GM18873 (cell line): Measurements from ENCODE around the gene TPRG1L.

Source experiments
- ATAC-seq: cut with Tn5 transposase; IDR thresholded peaks from one replicate; pipeline ENCODE4 v1.9.1; 2021; ENCODE audit warnings: mild to moderate bottlenecking, moderate library complexity, moderate number of reproducible peaks; ENCODE audit not compliant: unreplicated experiment, low FRiP score

The TPRG1L gene

DNA sequence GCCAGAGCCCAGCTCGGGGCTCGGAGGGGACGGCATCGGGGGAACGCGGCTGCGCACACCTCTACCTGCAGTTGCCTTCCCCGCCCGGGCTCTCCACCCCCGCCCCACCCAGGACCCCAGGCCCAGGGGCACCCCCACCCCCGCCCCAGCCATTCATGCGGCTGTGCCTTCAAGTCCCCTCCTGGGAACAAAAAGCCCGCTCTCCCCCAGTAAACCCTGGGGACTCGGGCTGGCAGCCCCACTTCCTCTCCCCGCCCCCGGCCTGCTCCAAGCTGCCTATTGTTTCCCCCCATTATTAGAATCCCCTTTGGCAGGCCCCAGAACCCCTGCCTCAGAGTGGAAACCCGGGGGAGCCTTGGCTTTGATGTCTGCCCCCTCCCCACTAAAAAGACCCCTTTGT, 31.5 kb upstream of the TPRG1L start:
- ATAC-seq = no peak

DNA sequence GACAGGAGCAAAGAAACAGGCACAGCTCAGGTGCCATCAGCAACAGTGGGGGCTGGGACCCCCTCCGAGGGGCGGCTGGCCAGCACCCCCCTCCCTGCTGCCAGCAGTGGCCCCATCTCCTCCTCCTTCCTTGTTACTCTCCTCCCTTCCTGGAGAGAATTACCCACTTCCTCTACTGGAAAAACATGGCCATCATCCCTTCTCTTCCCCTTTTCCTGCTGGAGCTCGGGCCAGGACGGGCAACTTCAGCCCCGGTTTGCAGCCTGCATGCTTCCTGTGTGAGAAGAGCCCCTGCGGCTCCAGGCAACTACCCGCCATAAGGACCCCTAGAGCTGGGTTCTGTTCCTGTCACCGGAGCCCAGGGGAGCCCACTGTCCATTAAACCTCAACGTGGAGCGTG, 31.1 kb upstream of the TPRG1L start:
- no peak for ATAC-seq

DNA sequence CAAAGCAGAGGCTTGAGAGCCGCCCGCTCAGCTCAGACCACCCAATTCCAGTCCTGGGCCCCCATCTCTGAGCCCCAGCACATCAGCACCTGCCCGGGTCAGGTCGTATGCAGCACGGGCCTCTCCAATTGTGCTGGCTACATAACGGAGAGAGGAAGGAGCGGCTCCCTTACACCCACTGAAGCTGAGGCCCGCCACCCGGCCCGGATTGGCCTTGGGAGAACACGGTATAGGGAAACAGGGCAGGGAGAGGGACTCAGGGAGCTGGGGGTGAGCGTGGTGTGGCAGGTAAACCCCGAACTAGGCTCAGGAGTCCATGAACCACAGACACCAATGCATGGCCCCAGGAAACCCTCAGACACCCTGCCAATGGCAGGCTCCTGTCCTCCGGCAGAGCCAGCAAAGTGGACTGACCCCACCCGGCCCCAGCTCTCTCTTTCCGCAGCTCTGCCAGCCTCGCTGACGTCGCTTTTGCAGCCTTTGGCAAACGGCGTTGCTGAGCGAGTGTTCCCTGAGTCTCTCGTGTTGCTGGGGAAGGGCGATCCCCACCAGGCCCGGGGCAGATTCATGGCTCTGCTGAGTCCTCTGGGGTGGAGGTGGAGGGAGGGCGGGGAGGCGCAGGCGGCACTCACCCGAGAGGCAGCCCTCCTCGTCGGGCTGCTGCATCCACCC, 30.0 kb upstream of the TPRG1L start:
- ATAC-seq = no peak

- no peak for ATAC-seq
These were observed 28.9 kb upstream of the TPRG1L start for GRCh38 chr1:3595949-3596348.

DNA sequence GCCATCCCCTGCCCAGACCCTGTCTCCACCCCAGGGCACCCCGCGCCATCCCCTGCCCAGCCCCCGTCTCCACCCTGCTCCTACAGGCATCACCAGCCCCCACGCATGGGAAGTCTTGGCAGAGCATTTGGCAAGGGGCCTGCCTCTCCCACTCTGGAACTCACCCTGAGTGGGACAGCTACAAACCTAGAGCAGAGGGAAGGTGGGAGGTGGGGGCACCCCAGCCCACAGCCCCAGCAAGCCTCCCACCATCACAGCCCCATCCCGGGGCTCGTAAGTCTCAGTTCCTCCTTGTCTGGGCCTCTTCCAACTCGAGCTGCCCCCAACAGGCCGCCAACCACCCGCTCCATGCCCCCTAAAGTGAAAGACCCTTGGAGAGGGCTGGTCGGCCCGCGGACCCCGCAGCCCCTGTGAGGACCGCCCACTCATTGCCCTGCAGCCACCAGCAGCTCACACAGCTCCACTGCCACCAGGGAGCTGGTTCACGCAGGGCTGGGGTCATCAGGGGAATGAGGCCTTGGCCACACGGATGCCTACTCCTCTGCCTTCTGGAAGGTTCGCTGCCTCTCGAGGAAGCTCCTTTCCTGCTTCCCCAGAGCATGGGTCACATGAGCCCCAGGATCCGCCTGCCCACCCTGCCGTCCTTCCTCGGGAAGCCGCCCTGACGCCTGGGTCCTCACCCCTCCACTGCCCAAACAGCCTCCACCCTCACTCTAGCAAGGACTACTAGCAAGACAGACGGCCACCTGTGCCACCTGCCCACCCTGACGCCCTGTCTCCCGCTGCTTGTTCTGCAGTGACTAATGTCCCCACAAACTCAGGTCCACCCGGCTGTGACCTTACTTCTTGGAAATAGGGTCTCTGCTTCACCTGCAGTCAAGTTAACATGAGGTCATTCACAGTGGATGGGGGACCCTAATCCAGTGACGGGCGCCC, 27.9 kb upstream of the TPRG1L start:
- no peak for ATAC-seq

DNA sequence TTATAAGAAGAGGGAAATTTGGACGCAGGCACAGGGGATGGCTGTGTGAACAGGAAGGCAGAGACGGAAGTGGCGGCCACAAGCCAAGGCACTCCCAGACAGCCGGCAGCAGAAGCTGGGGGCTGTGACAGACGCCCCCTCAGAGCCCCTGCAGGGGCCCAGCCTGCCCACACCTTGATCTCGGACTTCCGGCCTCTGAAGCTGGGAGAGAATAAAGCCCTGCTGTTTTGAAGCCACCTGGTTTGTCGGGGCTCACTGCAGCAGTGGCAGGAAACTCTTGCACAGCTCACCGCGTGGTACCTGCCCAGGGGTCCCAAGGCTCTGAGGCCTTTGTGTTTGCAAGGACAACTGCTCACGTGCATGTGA, 27.2 kb upstream of the TPRG1L start:
- ATAC-seq = no peak

- no peak for ATAC-seq
These were observed 26.7 kb upstream of the TPRG1L start for GRCh38 chr1:3598051-3598491.

DNA sequence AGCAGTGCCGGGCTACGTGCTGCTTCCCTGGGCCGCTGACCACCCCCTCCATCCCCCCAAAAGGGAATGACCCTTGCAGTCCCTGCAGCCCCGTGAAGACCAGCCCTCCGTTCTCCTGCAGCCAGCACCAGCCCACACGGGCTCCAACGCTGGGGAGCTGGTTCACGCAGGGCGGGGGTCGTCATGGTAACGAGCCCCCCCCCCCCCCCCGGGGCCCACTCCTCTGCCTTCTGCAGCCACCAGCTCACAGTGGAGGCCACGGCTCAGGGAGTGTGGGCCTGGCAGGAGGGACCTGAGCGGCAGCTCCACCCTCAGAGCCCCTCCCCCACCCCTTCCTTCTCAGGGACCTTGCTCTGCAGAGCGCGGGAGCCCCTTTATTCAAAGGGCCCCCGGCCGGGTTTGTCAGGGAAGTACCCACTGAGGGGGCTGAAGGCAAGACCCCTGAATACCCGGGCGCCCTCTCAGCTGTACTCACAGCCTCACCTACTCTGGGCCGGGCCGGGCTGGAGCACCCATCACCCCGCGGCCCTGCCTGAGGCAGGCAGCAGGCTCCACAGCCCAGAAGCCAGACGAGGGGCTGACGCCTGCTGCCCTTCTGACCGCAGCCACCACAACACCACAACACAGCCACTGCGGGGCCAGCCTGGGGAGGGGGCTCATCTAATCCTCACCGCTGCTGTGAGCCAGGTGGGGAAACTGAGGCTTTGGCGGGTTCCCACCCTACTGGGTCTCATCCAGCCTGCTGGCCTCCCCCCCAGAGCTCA, 26.1 kb upstream of the TPRG1L start:
- ATAC-seq = no peak

DNA sequence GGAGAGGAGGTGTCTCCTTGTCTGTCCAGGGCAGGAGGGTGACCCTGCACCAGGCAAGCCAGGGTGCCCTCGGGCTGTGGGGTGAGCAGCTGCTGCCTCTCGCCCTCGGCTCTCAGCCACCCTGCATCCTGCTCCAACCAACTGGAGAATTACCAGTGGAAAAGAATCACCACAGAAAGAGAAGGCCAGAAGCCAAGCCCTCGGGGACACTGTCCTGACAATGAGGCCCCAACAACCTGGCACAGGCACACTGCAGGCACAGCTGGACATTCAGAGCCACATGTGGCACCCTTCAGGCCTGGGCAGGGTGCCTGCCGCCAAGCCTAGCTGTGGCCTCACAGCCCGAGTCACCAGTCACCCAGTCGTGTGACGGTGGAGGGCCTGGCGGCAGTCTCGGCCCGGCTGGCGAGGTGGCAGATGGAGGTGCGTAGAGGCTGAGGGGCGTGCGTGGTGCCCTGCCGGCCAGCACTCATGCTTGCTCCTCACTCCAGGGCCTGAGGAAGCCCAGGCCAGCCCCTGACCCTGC, 25.5 kb upstream of the TPRG1L start:
- no peak for ATAC-seq

DNA sequence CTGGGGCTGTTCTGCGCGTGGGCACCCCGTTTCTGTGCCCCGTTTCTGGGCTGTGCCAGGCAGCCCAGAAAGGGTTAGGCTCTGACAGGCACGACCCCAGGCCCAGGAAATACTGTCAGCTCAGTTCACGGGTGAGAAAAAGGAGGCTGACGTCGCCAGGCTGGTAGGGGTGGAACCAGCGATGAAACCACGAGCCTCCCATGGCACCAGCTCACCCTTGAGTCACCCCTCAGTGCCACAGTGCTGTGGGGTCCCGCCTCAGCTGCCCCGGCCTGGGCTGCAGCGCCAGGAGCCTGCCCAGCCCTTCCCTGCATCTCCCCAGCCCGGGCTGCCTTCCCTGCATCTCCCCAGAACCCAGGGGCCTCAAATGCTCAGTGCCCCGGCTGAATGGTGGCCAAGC, 25.0 kb upstream of the TPRG1L start:
- ATAC-seq = no peak

DNA sequence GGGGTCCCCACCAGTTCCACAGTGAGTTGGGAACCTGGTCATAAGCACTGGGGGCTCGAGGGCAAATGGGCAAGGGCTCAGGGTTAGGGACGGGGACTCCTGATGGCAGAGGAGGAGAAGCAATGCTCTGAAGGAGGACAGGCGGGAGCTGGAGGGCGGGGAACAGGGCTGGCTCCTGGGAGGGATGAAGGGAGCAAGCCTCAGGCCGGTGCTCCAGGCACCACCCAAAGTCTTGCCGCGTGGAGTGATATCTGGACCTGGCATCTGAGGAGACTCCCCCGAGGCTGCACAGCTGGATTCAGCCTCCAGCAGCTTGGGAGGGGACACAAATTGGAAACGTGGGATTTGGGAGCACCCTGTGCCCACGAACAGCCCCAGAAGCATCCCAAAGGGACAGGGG, 24.5 kb upstream of the TPRG1L start:
- ATAC-seq = no peak

DNA sequence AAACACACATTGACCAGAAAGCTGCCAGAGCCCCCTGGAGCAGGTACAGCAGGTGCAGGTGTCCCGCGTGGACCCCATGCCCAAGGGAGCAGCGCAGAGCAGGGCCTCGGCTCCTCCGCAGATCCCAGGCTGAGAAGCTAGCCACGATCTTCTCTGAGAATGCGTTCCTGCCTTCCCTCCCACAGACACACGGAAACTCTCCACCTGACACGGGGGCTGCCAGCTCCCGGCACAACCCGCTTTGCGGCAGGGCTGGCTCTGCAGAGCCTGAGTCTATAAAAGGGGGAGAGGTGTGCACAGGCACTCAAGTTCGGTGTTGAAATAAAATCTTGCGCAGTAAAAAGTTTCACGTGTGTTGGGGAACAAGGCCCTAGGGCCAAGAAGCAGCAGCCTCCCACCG, 23.1 kb upstream of the TPRG1L start:
- ATAC-seq = no peak

DNA sequence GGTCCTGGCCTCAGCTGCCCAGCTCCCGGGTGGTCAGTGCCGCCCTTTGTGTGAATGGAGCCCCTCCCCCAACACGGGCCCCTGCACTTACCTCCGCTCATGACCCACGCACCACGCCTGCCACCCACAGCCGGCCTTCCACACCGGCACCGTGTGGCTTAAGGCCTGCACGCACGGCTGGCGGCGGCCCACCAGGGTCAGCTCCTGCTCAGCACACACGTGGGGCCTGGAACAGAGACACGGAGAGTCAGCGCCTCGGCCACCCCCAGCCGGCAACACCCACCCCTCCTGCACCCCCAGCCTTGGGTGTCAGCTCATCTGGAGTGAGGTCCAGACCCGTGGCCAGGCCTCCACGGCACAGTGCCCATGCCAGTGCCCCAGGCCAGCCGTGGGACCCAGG, 22.4 kb upstream of the TPRG1L start:
- no peak for ATAC-seq

DNA sequence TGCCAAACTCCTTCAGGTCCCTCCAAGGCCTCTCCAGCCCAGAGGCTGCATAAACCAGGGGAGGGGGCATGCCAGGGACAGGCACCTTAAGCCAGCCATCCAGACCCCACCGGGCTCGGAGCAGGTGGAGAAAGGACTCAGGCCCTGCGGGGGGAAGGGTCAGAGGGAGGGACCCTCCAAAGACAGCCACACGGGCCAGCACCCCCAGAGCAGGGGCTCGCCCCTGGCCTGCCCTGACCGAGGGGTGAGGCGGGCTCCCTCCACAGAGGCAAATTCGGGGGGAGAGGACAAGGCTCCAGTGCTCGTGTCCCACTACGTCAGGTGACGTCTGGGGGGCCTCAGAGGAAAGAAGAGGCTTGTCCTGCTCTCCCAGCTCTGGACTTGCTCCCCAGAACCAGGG, 21.7 kb upstream of the TPRG1L start:
- no peak for ATAC-seq

DNA sequence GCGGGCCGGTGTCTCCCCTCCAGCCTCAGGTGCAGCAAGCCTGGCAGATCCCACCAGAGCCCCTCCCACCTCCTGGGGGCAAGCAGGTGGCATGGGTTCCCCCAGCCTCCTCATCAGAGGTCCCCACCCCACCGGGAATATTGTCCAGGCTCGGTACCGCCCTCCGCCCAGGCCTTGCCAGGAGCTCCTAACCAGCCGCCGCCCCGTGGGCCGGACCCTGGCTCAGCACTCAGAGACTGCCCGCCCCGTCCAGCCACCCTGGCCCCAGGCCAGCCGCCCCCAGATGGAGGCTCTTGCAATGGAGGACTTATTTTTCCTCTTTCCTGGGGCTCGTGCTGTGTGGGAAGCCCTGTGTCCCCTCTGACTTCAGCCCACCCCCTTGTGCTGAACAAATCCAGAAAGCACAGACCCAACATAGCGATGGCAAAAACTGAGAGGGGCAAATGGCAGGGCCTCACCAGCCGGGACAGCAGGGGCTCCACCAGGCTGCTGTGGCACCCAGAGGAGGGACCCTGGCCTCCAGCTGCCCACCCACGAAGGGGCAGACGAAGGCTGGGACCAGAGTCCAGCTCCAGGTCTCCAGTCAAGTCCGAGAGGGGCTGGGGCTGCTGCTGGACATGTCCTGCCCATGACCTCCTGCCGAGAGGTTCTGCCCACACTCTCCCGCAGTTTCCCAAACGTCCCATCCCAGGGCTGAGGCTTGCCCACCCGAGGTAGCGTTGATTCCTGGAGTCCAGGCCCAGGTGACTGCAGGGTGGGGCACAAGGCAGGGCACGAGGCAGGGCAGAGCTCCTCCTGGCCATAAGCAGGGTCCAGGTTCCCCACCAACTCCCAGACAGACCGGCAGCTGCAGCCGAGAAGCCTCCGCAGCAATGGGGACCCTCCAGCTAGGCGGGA, 21.0 kb upstream of the TPRG1L start:
- no peak for ATAC-seq

- ATAC-seq = no peak
These were observed 20.3 kb upstream of the TPRG1L start for GRCh38 chr1:3604468-3604974.

DNA sequence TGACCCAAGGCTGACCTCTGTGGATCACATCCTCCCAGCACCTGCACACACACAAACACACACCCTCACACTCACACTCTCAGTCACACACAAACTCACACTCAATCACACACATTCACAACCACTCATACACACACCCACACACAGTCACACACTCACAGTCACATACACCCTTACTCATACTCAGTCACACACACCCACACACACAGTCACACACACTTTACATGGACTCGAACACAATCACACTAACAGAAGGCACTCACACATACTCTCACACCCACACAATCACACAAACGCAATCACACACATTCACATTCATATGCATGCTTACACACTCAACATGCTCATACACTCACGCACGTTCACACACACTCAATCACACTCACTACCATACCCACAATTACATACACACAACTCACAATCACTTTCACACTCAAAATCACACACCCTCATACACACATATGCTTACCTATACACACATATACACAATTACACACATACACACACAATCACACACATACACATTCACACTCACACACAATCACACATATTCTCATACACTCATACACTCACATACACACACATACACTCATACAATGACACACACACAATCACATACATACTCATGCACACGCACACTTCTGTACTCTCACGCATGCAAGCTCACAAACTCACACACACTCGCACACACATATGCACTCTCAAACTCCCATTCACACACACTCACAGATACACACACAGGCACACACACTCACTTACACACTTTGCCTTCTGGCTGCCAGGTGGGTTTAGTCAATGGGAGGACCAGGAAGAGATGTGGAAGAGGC, 19.6 kb upstream of the TPRG1L start:
- ATAC-seq = no peak

DNA sequence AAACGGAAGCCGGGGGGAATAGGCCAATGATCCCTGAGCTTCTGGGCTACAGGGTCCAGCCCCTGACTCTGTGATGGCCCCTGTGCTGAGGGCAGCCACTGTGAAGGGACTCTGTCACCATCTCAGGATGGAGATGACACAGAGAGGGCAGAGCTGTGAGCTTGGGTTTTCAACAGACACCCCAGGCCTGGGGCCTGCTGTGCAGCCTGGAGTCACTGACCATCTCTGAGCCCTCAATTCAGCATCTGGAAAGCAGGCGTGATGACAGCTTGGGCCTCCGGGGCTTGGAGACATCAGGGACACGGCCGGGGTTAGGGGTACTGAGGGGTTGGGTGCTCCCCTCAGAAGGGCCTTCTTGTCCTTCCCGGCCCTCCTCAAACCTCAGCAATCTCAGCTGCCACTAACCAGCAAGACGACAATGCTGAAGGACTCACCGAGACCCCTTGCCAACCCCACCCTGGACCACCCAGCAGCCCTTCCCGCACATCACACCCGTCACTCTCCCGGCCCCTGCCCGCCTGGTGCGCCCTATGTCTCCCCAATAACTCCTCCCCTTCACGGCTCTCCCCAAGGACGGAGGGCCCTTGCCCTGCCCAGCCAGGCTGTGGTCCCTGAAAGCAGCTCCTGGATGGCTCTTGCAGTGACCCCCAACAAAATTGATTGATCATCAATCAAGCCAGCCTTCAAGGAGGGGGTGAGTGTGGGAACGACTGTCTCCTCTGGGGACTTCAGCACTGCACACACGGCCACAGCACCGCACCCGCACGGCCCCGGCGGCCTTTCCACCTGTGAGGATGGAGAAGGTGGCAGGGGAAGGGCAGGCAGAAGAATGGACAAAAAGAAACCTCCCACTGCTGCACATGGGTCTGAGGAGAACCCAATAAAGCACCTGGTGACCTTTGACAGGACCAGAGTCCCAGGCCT, 17.8 kb upstream of the TPRG1L start:
- no peak for ATAC-seq
